Posterior cingulate gyrus (tissue), 11 donors: ENCODE measurements around the gene APEH.

Experiments used
- DNase-seq, 10 donors: peaks; one replicate each; pipeline versions ENCODE4 v3.0.0 to v3.0.0-alpha.2; 2020 to 2021; ENCODE audit warnings: mixed read lengths in 3 of 10
- intact Hi-C: fragments of 100-400 bp; cut with DNase I; formaldehyde crosslinking; loops from one replicate; pipeline ENCODE4 v1.15.1; 2023

APEH gene

GRCh38 chr3:49721596-49721895 lies 47.4 kb downstream of the APEH start:
- DNase-seq, result peak in 2 of 10 donors; percentile 82 to 85
- intact Hi-C loops, result loop anchor here (5.0 to 10.0 kb wide), 3 partner anchors 66 to 113 kb away; partner anchors contain the start of genes INKA1 and IP6K1

- peak in 3 of 10 donors; percentile 73 to 82 (median 74) for DNase-seq
- intact Hi-C loops, result loop anchor here (5.0 to 10.0 kb wide), 3 partner anchors 65 to 113 kb away; partner anchors contain the start of genes INKA1 and IP6K1
Observed at GRCh38 chr3:49721896-49722781, 48.0 kb downstream of the APEH start.

GRCh38 chr3:49722896-49723295 lies 48.7 kb downstream of the APEH start:
- intact Hi-C loops, result loop anchor here (5.0 to 10.0 kb wide), 3 partner anchors 64 to 112 kb away; partner anchors contain the start of genes INKA1 and IP6K1
- peak in 3 of 10 donors; percentile 37 to 78 (median 72) for DNase-seq

- DNase-seq, result peak in 8 of 10 donors; percentile 33 to 93 (median 68)
- intact Hi-C loops, result loop anchor here (5.0 to 10.0 kb wide), 3 partner anchors 64 to 112 kb away; partner anchors contain the start of genes INKA1 and IP6K1
Observed at GRCh38 chr3:49723296-49723627, 49.1 kb downstream of the APEH start.

GRCh38 chr3:49723628-49724551 lies 49.7 kb downstream of the APEH start, which contains the start of gene GMPPB:
Gene GMPPB, minus strand, starts transcription at chr3:49723951. Its CDS starts 225 bp downstream, at chr3:49723726.
- intact Hi-C loops, result loop anchor here (5.0 to 10.0 kb wide), 3 partner anchors 63 to 111 kb away; partner anchors contain the start of genes INKA1 and IP6K1
- peak; percentile 92 to 100 (median 97) for DNase-seq

GRCh38 chr3:49724586-49724985 lies 50.4 kb downstream of the APEH start:
- peak in 3 of 10 donors; percentile 55 to 75 (median 69) for DNase-seq
- intact Hi-C loops, result loop anchor here (5.0 to 10.0 kb wide), 3 partner anchors 63 to 110 kb away; partner anchors contain the start of genes INKA1 and IP6K1

- intact Hi-C loops, result loop anchor here (10.0 kb wide), 1 partner anchor 109 kb away; no protein-coding TSS in a partner anchor
- DNase-seq, result peak in 2 of 10 donors; percentile 38 to 50
Observed at GRCh38 chr3:49725906-49726681, 51.9 kb downstream of the APEH start.

- intact Hi-C loops, result loop anchor here (10.0 kb wide), 1 partner anchor 107 kb away; no protein-coding TSS in a partner anchor
- peak in 2 of 10 donors; percentile 72 to 74 for DNase-seq
Observed at GRCh38 chr3:49727154-49727923, 53.2 kb downstream of the APEH start.

GRCh38 chr3:49727924-49728361 lies 53.8 kb downstream of the APEH start:
- DNase-seq, result peak in 3 of 10 donors; percentile 6 to 81 (median 78)
- intact Hi-C loops, result loop anchor here (10.0 kb wide), 1 partner anchor 107 kb away; no protein-coding TSS in a partner anchor

GRCh38 chr3:49729966-49730609 lies 55.9 kb downstream of the APEH start:
- intact Hi-C loops, result loop anchor here (10.0 kb wide), 1 partner anchor 105 kb away; no protein-coding TSS in a partner anchor
- peak in 1 of 10 donors; percentile 53 for DNase-seq

GRCh38 chr3:49732597-49732996 lies 58.4 kb downstream of the APEH start:
- DNase-seq, result no peak
- intact Hi-C loops, result no loop called here

- no peak for DNase-seq
- intact Hi-C loops, result no loop called here
Observed at GRCh38 chr3:49733551-49733950, 59.4 kb downstream of the APEH start.
